Stimulated activated CD4-positive, alpha-beta T cell treated with anti-CD3 and anti-CD28 coated beads, Interleukin-4, amount 100 ng/mL, for 48 hours (primary cell): ENCODE results near the gene HCFC1R1.
A peak's percentile ranks its signal among the peaks of the same experiment; 100 is the strongest.

Source experiments
- DNase-seq, 2 donors: peaks; one replicate each; pipeline ENCODE4 v3.0.0-alpha.2; 2020; ENCODE audit warnings: low read depth in 2 of 2

HCFC1R1 gene

DNA sequence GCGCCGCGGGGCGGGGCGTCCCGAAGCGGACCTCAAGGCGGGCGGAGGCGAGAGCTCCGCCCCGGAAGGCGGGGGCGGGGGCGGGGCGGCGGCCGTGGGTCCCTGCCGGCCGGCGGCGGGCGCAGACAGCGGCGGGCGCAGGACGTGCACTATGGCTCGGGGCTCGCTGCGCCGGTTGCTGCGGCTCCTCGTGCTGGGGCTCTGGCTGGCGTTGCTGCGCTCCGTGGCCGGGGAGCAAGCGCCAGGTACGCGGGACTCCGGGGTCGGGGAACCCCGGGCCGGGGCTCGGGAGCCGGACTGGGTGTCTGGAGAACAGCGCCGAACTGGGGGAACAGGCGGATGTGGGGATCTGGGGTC is 3.5 kb downstream of the HCFC1R1 start, which contains the start of gene TNFRSF12A:
Gene TNFRSF12A, plus strand, starts transcription at position 122 of the 357 bp plus-strand sequence. Its CDS starts 30 bp downstream, at position 152.
- peak; percentile 47 to 63 for DNase-seq

DNA sequence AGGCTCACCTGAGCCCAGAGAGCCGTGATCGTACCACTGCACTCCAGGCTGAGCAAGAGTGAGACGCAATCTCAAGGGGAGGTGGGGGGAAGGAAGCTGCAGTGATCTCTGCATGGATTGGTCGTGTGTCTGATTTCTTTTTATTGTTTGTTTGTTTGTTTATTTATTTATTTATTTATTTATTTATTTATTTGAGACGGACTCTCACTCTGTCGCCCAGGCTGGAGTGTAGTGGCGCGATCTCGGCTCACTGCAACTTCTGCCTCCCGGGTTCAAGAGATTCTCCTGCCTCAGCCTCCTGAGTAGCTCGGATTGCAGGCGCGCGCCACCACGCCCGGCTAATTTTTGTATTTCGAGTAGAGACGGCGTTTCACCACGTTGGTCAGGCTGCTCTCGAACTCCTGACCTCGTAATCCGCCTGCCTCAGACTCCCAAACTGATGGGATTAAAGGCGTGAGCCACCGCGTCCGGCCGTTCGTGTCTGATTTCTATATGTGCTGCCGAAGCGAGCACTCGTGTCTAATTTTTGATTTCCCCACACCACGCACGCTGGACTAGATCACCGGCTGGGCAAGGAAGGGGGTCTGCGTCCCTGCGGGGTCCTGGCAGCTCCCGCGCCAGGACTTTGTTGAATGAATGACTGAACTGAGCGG is 4.0 kb downstream of the HCFC1R1 start:
- no peak for DNase-seq

DNA sequence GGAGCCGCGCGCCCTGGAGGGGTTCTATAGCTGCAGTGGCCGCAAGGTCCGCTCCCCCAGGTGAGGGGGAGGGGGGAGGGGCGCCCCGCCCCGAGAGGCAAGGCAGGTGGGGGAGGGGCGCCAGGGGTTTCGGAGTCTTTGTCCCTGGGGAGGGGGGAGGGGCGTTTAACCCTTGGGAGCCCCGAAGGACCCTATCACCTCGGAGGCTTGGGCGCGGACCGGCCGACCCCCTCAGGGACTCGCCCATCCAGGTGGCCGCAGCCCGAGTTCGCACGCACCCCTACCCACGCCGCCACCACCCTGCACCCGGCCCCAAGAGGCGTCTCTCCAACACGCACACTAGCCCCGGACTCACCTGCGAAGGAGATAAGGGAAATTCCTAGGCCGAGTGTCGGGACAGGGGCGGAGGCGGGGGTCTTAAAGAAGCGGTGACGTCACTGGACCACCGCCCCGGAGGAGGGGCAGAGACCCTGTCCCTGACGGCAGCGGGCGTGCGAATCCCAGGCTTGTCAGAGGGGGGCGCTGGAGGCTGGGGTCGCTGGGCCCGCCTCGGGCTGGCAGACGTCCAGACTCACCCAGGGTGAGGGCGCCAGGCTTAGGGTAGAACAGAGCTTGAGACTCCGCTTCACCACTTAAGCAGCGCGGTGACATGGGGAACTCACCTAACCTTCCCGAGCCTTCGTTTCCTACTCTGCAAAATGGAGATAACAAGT is 5.8 kb downstream of the HCFC1R1 start, which contains the start of gene CLDN6:
Gene CLDN6, minus strand, starts transcription at position 390 of the 713 bp plus-strand sequence. CDS start 2,162 bp downstream, outside the sequence.
- no peak for DNase-seq

- DNase-seq, result no peak
These were observed 6.4 kb downstream of the HCFC1R1 start for GRCh38 chr16:3017344-3017743.

DNA sequence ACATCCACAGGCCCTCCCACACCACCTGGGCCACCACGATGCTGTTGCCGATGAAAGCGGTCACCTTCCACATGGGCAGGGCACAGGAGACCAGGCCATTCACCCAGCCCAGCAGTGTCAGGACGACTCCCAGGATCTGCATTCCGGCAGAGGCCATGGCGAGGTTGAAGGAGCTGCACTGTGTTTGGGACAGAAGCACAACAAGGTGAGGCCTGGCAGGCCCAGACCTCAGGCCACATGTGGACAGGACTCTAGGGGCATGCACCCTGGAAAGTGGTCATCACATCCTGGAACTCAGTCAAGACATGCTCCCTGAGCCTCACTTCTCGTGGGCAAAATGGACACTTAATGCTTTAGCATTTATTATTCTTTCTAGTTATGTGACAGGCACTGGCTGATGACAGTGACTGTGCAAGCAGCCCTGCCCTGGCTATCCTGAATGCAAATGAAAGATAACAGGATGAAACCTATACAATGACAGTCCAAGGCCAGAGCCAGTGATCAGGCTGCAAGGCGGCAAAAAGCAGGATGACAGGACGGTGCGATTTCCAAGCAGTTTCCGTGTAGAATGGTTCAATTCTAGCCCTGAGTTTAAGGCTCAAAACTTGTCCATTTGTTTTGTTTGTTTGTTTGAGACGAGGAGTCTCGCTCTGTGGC is 7.7 kb downstream of the HCFC1R1 start:
- DNase-seq, result no peak

- no peak for DNase-seq
These were observed 8.8 kb downstream of the HCFC1R1 start for GRCh38 chr16:3014971-3015370.

- no peak for DNase-seq
These were observed 9.6 kb downstream of the HCFC1R1 start for GRCh38 chr16:3013998-3014690.

- no peak for DNase-seq
These were observed 10.2 kb downstream of the HCFC1R1 start for GRCh38 chr16:3013491-3013951.

DNA sequence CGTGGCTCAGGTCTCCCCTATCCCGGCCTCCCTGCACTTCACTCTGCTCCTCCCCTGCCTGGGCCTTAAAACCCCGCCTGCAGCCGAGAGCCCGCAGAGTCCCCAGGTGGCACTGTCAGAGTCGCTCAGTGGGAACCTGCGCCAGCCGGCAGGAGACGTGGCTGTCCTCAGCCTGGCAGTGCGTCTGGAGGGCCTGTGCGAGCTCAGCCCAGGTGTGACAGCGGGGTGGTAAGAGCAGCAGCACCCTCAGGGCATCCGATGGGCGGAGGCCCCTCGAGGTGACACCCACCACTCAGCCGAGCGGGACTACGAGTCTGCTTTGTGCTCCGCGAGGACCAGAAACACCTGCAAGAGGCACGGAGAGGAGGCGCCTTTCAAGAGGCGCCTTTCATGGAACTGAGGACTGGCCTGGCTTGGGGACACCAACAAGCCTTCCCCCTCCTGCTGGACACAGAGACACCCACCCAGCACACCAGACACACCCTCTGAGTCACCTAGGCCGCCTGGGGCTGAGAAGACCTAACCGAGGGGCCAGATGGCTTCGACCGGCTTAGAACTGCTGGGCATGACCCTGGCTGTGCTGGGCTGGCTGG is 10.8 kb downstream of the HCFC1R1 start, which contains the start of gene CLDN9:
Gene CLDN9, plus strand, starts transcription at position 96 of the 593 bp plus-strand sequence. Its CDS starts 440 bp downstream, at position 536.
- no peak for DNase-seq

GRCh38 chr16:3012246-3012645 is 11.5 kb downstream of the HCFC1R1 start:
- no peak for DNase-seq

DNA sequence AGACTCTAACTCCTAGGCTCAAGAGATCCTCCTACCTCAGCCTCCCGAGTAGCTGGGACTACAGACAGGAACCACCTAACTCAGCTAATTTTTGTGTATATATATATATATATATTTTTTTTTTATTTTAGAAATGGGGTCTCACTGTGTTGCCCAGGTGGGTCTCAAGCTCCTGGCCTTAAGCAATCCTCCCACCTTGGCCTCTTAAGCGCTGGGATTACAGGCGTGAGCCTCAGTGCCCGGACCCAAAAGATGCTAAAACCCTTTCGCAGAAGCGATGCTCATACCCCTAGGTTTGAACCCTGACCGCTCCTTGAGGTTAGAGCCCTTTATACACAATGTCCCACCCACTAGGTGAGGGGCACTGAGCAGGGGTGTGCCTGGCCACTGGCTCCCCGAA is 13.2 kb downstream of the HCFC1R1 start:
- DNase-seq, result no peak

DNA sequence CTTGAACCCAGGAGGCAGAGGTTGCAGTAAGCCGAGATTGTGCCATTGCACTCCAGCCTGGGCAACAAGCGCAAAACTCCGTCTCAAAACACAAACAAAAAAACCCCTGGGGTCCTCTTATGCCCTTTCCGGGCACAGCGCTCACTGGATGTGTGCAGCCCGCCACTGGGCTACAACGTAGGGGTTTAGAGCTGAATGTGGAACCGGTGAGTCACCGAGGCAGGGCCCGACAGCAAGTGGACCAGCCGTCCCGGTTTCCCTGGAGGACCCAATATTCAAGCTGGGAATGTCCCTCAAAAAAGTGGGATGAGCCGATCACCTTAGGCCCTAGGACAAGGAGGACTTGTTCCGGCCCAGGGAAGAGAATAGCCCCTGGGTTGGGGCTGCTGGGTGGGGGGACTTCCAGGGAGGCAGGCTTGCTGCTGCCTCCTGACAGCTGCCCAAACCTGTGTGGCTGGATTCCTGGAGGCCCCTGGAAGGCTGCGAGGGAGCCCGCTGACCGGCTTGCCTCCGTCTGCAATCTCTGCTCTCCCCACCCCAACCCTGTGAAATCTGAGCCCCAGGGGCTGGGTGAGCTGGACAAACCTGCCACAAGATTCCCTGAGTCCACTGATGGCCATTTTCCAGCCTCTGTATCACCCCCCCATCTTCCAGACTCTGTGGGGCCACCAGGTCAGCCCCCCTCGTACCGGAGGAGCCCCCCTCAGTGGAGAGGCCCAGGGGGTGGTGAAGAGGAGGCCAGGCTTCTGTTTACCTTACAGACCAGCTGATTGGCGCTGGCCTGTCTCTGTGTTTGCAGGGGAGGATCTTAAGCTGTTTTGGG is 14.0 kb downstream of the HCFC1R1 start:
- no peak for DNase-seq

- DNase-seq, result no peak
These were observed 15.1 kb downstream of the HCFC1R1 start for GRCh38 chr16:3008690-3009037.

DNA sequence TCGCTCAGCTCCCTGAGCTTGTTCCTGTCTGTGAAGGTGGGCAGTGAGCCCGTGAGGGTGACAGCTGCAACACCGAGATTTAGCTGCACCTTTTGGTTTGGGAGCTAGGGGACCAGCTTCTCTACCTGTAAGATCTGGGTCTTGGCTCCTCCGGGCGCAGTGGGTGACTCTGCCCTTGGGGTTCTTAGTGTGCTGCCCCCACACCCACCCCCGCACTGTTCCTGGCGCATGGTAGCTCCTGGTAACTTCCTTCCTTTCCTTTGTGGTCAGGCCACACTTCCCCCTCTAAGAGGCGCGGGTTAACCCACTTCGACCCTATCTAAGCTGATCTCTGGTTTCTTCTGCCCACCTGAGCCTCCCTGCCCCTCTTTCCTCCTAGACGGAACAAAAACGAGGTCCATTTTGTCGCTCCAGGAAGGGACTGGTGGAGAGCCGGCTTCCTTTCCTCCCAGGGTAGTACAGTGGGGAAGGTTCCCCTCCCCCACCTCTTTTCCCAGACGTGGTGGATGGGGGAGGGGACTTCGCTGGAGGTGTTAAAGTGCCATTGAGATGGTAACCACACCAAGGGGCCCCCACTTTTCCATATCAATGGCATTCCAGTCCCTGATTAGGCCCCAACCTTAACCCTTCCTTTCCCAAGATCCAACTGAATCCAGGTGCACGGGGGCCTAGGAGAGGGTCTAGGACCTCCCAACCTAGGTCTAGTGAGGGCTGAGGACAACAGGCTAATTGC is 15.6 kb downstream of the HCFC1R1 start:
- DNase-seq, result no peak

DNA sequence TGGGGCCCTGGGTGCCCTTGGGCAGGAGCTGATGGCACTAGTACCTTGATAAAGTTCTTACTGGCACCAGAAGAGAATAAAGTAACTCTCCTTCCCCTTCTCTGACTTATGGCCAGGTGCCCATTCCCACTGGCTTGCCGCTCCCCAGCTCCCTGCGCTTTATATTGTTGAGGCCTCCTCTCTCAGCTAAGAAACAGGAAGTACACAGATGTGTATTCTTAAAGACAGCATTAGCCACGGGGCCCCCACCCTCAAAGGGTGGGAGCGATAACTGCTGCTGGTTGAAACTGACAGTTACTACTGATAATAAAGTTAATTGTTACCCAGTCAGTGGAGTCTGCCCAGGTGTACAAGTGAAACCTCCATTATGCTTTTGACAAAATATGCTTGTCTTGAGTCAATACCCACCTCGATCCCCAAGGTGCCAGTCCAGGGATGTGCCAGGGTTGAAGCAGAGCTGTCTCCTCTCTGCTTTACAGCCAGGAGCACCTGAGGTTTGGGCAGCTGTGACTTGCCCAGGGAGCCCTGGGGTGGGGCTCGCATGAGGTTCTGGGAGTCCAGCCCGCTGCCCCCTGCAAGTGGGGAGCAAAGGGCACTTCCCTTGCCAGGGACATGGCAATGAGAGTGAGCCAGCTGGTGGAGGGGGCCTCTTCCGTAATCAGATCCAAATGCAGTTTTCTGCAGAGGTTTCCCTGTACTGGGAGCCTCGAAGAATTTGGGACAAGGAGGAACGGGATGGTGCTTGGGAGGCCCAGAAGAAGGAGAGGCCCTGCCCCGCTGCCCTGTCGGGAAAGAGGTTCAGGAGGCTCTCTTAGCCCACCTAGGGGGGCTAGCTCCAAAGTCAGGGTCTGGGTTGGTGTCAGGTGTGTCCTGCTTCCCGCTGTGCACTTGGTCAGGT is 16.4 kb downstream of the HCFC1R1 start:
- no peak for DNase-seq

DNA sequence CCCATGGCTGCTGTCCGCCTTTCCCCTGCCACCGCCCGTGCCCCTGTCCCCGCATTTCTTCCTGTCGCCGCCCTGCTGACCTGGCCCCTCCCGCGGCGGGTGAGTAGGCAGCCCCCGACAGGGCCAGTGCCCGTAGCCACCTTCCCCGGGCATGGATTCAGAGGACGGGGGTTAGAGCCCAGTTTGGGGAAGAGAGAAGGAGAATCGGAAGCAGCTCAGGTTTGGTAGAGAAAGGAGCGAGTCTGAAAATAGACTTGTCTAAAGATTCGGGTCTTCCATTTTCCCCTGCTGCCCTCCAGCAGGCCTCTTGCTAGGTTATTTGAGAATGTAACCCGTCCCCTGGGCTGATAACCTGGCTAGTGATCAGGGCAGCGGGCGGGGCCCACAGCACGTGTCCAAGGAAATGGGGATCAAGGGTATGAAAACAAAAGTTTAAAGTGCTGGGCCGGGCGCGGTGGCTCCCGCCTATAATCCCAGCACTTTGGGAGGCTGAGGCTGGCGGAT is 18.9 kb downstream of the HCFC1R1 start:
- no peak for DNase-seq

DNA sequence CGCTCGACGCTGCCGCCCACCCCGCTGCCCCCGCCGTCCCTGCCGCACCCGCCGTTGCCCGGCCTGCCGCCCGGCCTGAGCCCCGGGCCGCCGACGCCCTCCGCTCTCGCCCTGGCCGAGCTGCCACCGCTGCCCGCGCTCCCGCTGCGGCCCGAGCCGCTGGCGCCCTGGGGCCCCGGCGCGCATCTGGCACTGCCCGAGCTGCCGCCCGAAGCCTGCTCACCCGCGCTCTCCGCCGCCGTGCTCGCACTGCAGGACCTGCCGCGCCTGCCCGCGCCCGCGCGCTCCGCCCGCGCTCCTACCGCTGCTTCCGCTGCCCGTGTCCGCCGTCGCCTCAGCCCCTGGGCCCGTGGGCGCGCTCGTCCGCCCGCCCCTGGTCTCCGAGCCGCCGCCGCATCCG is 19.4 kb downstream of the HCFC1R1 start:
- no peak for DNase-seq

DNA sequence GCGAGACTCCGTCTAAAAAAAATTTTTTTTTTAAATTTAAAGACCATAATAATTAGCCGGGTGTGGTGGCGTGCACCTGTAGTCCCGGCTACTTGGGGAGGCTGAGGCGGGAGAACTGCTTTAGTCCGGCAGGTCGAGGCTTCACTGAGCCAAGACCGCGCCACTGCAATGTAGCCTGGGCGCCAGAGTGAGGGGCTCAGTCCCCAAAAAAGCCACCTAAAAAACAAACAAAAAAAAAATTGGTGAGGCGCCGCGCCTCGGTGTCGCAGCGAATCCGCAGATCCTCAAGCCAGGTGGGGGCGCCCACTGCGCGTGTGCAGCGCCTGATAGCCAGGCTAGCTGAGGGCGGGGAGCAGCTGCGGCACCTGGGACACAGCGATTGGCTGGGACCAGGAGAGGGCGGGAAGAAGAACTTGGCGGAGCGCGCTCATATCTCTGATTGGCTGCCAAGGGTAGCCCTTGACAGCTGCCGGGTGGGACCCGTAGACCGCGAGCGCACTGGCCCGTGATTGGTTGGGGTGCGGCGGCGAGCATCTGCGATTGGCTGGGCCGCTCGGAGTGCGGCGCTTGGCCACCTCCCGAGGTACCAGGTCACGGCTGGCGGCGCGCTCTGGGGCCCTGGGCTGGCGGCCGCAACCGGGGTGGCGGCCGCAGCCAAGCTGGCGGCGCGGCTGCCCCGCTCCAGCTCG is 20.0 kb downstream of the HCFC1R1 start:
- DNase-seq, result peak; percentile 93 to 96
